ENCODE data around the gene DEGS2. TPM values are rescaled to one million over a fixed set of nuclear protein-coding genes. Genes with fewer than 3 reads are reported as not detected.

The DEGS2 gene
- total and polyA plus RNA-seq, 2 of the 13 experiments (the other 11 are each of a cell fraction or from before 2014, with no cell fraction given) = 0.09 TPM

GRCh38 chr14:100146531-100147091 lies 12.8 kb downstream of the DEGS2 start (continued):
- no peak for TF ChIP-seq ZNF468 (CRISPR knock-in tag; IDR thresholded peaks at IDR 0.05)
- TF ChIP-seq ZNF30 (CRISPR knock-in tag; IDR thresholded peaks at IDR 0.05) = no peak
- no peak for TF ChIP-seq HMGA1 (CRISPR knock-in tag; conservative IDR thresholded peaks at IDR 0.05)
- no peak for TF ChIP-seq ETV6 (CRISPR knock-in tag; conservative IDR thresholded peaks at IDR 0.05)
- no peak for TF ChIP-seq PRDM4 (CRISPR knock-in tag; IDR thresholded peaks at IDR 0.05; ENCODE audit: borderline replicate concordance)
- TF ChIP-seq TEF (CRISPR knock-in tag; IDR thresholded peaks at IDR 0.05) = no peak
- TF ChIP-seq DZIP1 (CRISPR knock-in tag; IDR thresholded peaks at IDR 0.05) = no peak
- 0 out of 2 replicates have a peak, but pooled peaks have one; percentile 8 for TF ChIP-seq ZNF710 (CRISPR knock-in tag; IDR thresholded peaks at IDR 0.05; ENCODE audit: borderline replicate concordance)
- TF ChIP-seq HOXA9 (CRISPR knock-in tag; IDR thresholded peaks at IDR 0.05; ENCODE audit: borderline replicate concordance) = no peak
- TF ChIP-seq DRAP1 (CRISPR knock-in tag; IDR thresholded peaks at IDR 0.05) = no peak
- peak; percentile 15 for TF ChIP-seq AGO2 (optimal IDR thresholded peaks at IDR 0.05; ENCODE audit: low read depth, low read length)
- TF ChIP-seq TBX2 (CRISPR knock-in tag; IDR thresholded peaks at IDR 0.05; ENCODE audit: borderline replicate concordance) = no peak
- 0 out of 2 replicates have a peak, but pooled peaks have one; percentile 50 for TF ChIP-seq ZNF576 (CRISPR knock-in tag; IDR thresholded peaks at IDR 0.05)
- TF ChIP-seq ATF7 (IDR thresholded peaks at IDR 0.05) = no peak
- TF ChIP-seq ATF7 (CRISPR knock-in tag; IDR thresholded peaks at IDR 0.05) = no peak
- no peak for TF ChIP-seq ZNF34 (CRISPR knock-in tag; IDR thresholded peaks at IDR 0.05; ENCODE audit: borderline replicate concordance)
- no peak for TF ChIP-seq THYN1 (CRISPR knock-in tag; IDR thresholded peaks at IDR 0.05; ENCODE audit: borderline replicate concordance, low read depth)
- TF ChIP-seq NCOA2 (CRISPR knock-in tag; IDR thresholded peaks at IDR 0.05) = no peak
- no peak for TF ChIP-seq NONO (IDR thresholded peaks at IDR 0.05)
- TF ChIP-seq NONO (CRISPR knock-in tag; conservative IDR thresholded peaks at IDR 0.05) = 0 out of 2 replicates have a peak, but pooled peaks have one; percentile 42
- no peak for TF ChIP-seq ZNF83 (CRISPR knock-in tag; IDR thresholded peaks at IDR 0.05; ENCODE audit: borderline replicate concordance)
- 0 out of 2 replicates have a peak, but pooled peaks have one; percentile 46 for TF ChIP-seq MTA1 (CRISPR knock-in tag; IDR thresholded peaks at IDR 0.05; ENCODE audit: borderline replicate concordance)

All from HepG2 (cell line).